HepG2 (cell line): ENCODE data around the gene OPRL1. TPM values are rescaled to one million over a fixed set of nuclear protein-coding genes. Genes with fewer than 3 reads are reported as not detected.

Source experiments
- ASH2L ChIP-seq: fragments of 300-600, 200-600 bp; sonication (generic); IDR thresholded peaks from 2 replicates; pipeline ENCODE4 v1.7.0; 2017; ENCODE audit warnings: low read depth, mild to moderate bottlenecking, moderate library complexity, mixed read lengths, low read length; ENCODE audit not compliant: insufficient read length
- GPN1 ChIP-seq: sonication (generic); formaldehyde crosslinking; IDR thresholded peaks from 2 replicates; pipeline ENCODE4 v1.5.1; 2020; ENCODE audit warnings: missing genetic modification reagents, borderline replicate concordance
- GTF3A ChIP-seq: sonication (generic); formaldehyde crosslinking; conservative IDR thresholded peaks from 2 replicates; pipeline ENCODE4 v1.4.0; 2020; ENCODE audit warnings: mild to moderate bottlenecking, missing genetic modification reagents
- HNRNPK ChIP-seq: fragments of 200-400 bp; formaldehyde crosslinking; IDR thresholded peaks from 2 replicates; pipeline ENCODE4 v1.6.1; 2018; ENCODE audit warnings: low read length, low read depth, moderate library complexity, mild to moderate bottlenecking; ENCODE audit not compliant: poor library complexity, severe bottlenecking
- MLLT10 ChIP-seq: sonication (generic); formaldehyde crosslinking; IDR thresholded peaks from 2 replicates; pipeline ENCODE4 v1.4.0; 2020; ENCODE audit warnings: missing genetic modification reagents
- MTA3 ChIP-seq: sonication (generic); formaldehyde crosslinking; IDR thresholded peaks from 2 replicates; pipeline ENCODE4 v1.4.0; 2020; ENCODE audit warnings: missing genetic modification reagents
- NCOA1 ChIP-seq: sonication (generic); formaldehyde crosslinking; IDR thresholded peaks from 2 replicates; pipeline ENCODE4 v1.9.0; 2021; ENCODE audit warnings: missing genetic modification reagents
- NFATC3 ChIP-seq: sonication (generic); formaldehyde crosslinking; IDR thresholded peaks from 2 replicates; pipeline ENCODE4 v1.5.1; 2020; ENCODE audit warnings: mild to moderate bottlenecking, missing genetic modification reagents
- RXRA ChIP-seq: sonication (generic); formaldehyde crosslinking; IDR thresholded peaks from 2 replicates; pipeline ENCODE4 v1.5.1; 2020; ENCODE audit warnings: missing genetic modification reagents
- ZNF138 ChIP-seq: sonication (generic); formaldehyde crosslinking; IDR thresholded peaks from 2 replicates; pipeline ENCODE4 v1.5.0; 2020; ENCODE audit warnings: mild to moderate bottlenecking, low read depth, missing genetic modification reagents
- ZNF317 ChIP-seq: sonication (generic); formaldehyde crosslinking; IDR thresholded peaks from 2 replicates; pipeline ENCODE4 v1.5.0; 2020; ENCODE audit warnings: mild to moderate bottlenecking, missing genetic modification reagents
- ZNF432 ChIP-seq: sonication (generic); formaldehyde crosslinking; IDR thresholded peaks from 2 replicates; pipeline ENCODE4 v1.5.0; 2020; ENCODE audit warnings: missing genetic modification reagents, mild to moderate bottlenecking, borderline replicate concordance
- ZNF543 ChIP-seq: sonication (generic); formaldehyde crosslinking; IDR thresholded peaks from 2 replicates; pipeline ENCODE4 v1.4.0; 2020; ENCODE audit warnings: mild to moderate bottlenecking, missing genetic modification reagents
- ZNF614 ChIP-seq: IDR thresholded peaks from 2 replicates; pipeline ENCODE4 v1.6.1; 2018; ENCODE audit warnings: missing biosample characterization, missing genetic modification reagents, inconsistent platforms, borderline replicate concordance
- ZNF619 ChIP-seq: sonication (generic); formaldehyde crosslinking; IDR thresholded peaks from 2 replicates; pipeline ENCODE4 v1.4.0; 2020; ENCODE audit warnings: mild to moderate bottlenecking, missing genetic modification reagents
- ZNF660 ChIP-seq: sonication (generic); formaldehyde crosslinking; IDR thresholded peaks from 2 replicates; pipeline ENCODE4 v1.5.1; 2020; ENCODE audit warnings: mild to moderate bottlenecking, low read depth, missing genetic modification reagents, borderline replicate concordance
- ZNF775 ChIP-seq: sonication (generic); formaldehyde crosslinking; IDR thresholded peaks from 2 replicates; pipeline ENCODE4 v1.4.0; 2020; ENCODE audit warnings: missing genetic modification reagents, mild to moderate bottlenecking, moderate library complexity, borderline replicate concordance
- ZSCAN25 ChIP-seq: sonication (generic); formaldehyde crosslinking; IDR thresholded peaks from 2 replicates; pipeline ENCODE4 v1.8.0; 2022; ENCODE audit warnings: mild to moderate bottlenecking, missing genetic modification reagents
- polyA plus RNA-seq, 8 experiments: library from polyadenylated mRNA; depleted of rRNA in 3 of 8; stranded (reverse) in 7 of 8; unstranded in 1 of 8; fragments of >200 nt; fragmentation: Illumina TruSeq in 4 of 8; extraction: Trizol in 4 of 8; gene quantifications; 2 replicates each; pipeline versions ENCODE4 v1.2.1 to v1.2.3, GENCODE V29; 2011 to 2016; ENCODE audit warnings: low read depth in 4 of 8, missing spikeins in 1 of 8, mixed read lengths in 1 of 8; ENCODE audit not compliant: insufficient read depth in 1 of 8
- total RNA-seq, 5 experiments: library from RNA; depleted of rRNA; stranded (reverse); fragments of >200 nt; fragmentation: Illumina TruSeq; extraction: Trizol; gene quantifications; 2 replicates each; pipeline ENCODE4 v1.2.3, GENCODE V29; 2016; ENCODE audit warnings: low read depth in 1 of 5
- TF ChIP-seq, protein P1 (sequence below): IDR thresholded peaks from 2 replicates; pipeline ENCODE4 v1.6.1; 2016; ENCODE audit warnings: low read depth, control low read depth
- TF ChIP-seq, protein P2 (sequence below): sonication (generic); formaldehyde crosslinking; IDR thresholded peaks from 2 replicates; pipeline ENCODE4 v1.4.0; 2020; ENCODE audit warnings: low read depth, mild to moderate bottlenecking, missing genetic modification reagents
- TF ChIP-seq, protein P3 (sequence below): sonication (generic); formaldehyde crosslinking; IDR thresholded peaks from 2 replicates; pipeline ENCODE4 v1.5.0; 2020; ENCODE audit warnings: missing genetic modification reagents
- TF ChIP-seq, protein P4 (sequence below): IDR thresholded peaks from 2 replicates; pipeline ENCODE4 v1.6.1; 2012; ENCODE audit warnings: inconsistent platforms

The OPRL1 gene
- total and polyA plus RNA-seq, 2 of the 13 experiments (the other 11 are each of a cell fraction or from before 2014, with no cell fraction given) = 0.35 to 0.71 TPM

DNA sequence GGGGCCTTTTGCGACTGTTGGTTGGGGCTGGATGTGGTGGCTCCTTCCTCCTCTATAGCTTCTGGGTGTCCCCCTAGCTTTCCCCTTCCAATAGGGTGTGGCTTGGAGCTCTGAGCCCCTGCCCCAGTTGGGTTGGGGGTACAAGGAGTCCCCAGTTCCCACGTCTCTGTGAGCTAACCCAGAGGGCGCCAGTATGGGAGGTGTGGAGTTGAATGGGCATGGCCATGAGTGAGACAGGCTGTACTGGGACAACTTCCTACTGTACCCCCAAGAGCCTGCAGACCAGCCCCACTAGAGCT is 42.7 kb upstream of the OPRL1 start (continued):
- TF ChIP-seq MTA3 (CRISPR knock-in tag) (no peak), NCOA1 (CRISPR knock-in tag) (no peak), ZNF138 (0 out of 2 replicates have a peak, but pooled peaks have one; percentile 48), ASH2L (no peak), ZNF619 (CRISPR knock-in tag) (no peak), MLLT10 (CRISPR knock-in tag) (no peak), ZNF543 (CRISPR knock-in tag) (no peak; the same call in 1 of the 2 replicates), ZNF317 (CRISPR knock-in tag) (no peak), ZNF775 (CRISPR knock-in tag) (no peak; the same call in 1 of the 2 replicates), ZNF614 (no peak), GTF3A (CRISPR knock-in tag) (no peak), ZNF660 (CRISPR knock-in tag) (no peak), GPN1 (CRISPR knock-in tag) (no peak), ZNF432 (0 out of 2 replicates have a peak, but pooled peaks have one; percentile 5), HNRNPK (no peak), RXRA (CRISPR knock-in tag) (no peak; the same call in 1 of the 2 replicates), NFATC3 (no peak), ZSCAN25 (no peak)
- TF ChIP-seq, protein P1, sequence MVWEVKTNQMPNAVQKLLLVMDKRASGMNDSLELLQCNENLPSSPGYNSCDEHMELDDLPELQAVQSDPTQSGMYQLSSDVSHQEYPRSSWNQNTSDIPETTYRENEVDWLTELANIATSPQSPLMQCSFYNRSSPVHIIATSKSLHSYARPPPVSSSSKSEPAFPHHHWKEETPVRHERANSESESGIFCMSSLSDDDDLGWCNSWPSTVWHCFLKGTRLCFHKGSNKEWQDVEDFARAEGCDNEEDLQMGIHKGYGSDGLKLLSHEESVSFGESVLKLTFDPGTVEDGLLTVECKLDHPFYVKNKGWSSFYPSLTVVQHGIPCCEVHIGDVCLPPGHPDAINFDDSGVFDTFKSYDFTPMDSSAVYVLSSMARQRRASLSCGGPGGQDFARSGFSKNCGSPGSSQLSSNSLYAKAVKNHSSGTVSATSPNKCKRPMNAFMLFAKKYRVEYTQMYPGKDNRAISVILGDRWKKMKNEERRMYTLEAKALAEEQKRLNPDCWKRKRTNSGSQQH = no peak
- TF ChIP-seq, protein P2, sequence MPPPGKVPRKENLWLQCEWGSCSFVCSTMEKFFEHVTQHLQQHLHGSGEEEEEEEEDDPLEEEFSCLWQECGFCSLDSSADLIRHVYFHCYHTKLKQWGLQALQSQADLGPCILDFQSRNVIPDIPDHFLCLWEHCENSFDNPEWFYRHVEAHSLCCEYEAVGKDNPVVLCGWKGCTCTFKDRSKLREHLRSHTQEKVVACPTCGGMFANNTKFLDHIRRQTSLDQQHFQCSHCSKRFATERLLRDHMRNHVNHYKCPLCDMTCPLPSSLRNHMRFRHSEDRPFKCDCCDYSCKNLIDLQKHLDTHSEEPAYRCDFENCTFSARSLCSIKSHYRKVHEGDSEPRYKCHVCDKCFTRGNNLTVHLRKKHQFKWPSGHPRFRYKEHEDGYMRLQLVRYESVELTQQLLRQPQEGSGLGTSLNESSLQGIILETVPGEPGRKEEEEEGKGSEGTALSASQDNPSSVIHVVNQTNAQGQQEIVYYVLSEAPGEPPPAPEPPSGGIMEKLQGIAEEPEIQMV (CRISPR knock-in tag) = no peak
- TF ChIP-seq, protein P3, sequence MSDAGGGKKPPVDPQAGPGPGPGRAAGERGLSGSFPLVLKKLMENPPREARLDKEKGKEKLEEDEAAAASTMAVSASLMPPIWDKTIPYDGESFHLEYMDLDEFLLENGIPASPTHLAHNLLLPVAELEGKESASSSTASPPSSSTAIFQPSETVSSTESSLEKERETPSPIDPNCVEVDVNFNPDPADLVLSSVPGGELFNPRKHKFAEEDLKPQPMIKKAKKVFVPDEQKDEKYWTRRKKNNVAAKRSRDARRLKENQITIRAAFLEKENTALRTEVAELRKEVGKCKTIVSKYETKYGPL (CRISPR knock-in tag) = no peak
- TF ChIP-seq, protein P4, sequence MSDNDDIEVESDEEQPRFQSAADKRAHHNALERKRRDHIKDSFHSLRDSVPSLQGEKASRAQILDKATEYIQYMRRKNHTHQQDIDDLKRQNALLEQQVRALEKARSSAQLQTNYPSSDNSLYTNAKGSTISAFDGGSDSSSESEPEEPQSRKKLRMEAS = no peak
